GM19372 (cell line): ENCODE results near the gene IL6R.
"Not testable (repeated sequence)": the region's sequence is repeated elsewhere in the genome, so short reads cannot be mapped to it uniquely, and the experiment has no call there.

Experiments
- ATAC-seq: cut with Tn5 transposase; IDR thresholded peaks from one replicate; pipeline ENCODE4 v1.9.1; 2021; ENCODE audit warnings: mild to moderate bottlenecking, low read depth, moderate library complexity; ENCODE audit not compliant: unreplicated experiment

Gene IL6R

GRCh38 chr1:154478639-154479038 is 73.5 kb downstream of the IL6R start:
- ATAC-seq, result no peak

- ATAC-seq, result no peak
These were observed 74.8 kb downstream of the IL6R start for GRCh38 chr1:154479764-154480421.

DNA sequence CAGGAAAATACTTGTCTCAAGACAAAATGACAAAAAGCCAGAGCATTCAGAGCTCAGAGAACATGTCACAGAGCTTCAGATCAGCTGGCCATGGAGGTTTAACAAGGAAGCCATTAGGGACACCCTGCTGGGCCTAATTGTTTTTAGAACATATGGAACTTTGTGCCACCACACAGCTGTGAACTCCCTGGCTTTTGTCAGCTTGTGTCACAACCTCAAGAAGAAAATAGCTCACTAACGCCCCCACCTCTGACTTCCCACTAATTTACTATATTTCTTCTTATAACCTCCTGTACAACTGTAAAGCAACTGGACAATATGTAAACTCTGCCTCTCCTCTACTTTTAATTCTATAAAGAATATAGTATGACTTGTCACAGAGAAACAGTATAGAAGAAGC is 75.9 kb downstream of the IL6R start:
- ATAC-seq, result no peak

DNA sequence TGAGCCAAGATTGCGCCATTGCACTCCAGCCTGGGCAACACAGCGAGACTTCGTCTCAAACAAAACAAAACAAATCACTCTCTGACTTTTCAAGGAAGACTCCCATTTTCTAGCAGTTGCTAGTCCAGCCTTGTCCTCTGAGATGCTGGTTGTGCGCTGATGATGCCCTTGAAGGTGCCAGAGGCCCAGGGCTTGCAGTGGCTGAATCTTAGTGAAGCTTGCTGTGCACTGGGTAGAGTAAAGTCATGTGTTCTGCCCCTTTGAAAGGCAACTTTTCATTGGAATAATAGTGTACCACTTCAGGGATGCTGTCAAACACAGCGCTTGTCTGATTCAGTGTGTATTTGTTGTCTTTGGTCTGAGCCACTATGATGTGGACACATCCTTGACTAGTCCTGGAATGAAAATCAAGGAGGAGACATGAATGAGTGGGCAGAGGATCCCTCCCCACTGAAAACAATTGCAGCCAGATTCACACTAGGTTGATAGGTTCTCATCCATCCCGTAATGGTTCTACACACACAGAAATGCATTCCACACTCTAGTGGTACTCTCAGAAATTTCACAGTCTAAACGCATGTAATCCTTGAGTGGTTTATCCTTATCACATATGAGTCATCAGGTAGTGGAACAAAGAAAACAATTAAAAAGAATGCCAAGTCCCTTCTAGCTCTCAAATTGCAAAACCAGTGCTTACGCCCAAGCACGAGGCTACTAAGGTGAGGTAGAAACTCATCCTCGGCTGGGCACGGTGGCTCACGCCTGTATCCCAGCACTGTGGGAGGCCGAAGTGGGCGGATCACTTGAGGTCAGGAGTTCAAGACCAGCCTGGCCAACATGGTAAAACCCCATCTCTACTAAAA is 79.0 kb downstream of the IL6R start:
- ATAC-seq, result no peak

DNA sequence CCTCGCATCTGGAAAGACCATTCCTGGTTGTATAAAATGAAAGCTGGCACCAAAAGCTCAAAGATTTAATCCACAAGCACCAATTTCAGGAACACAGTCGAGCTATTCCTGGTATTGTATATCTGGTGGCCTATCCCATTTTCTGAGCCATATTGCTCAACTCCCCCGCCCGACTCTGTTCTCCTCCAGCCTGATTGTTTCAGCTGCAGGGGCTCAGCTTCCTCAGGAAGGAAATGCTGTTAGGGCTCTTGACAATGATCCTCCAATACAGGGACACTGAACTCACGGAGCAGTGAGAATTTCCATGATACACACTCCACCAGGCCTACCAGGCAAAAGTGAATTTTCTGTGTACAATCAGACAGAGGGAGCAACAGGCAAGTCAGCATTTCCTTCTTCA is 80.0 kb downstream of the IL6R start:
- no peak for ATAC-seq

- ATAC-seq, result no peak
These were observed 80.9 kb downstream of the IL6R start for GRCh38 chr1:154485910-154486496.

GRCh38 chr1:154486756-154487155 is 81.6 kb downstream of the IL6R start:
- ATAC-seq, result not testable (repeated sequence)

GRCh38 chr1:154488922-154489321 is 83.8 kb downstream of the IL6R start:
- ATAC-seq, result no peak

DNA sequence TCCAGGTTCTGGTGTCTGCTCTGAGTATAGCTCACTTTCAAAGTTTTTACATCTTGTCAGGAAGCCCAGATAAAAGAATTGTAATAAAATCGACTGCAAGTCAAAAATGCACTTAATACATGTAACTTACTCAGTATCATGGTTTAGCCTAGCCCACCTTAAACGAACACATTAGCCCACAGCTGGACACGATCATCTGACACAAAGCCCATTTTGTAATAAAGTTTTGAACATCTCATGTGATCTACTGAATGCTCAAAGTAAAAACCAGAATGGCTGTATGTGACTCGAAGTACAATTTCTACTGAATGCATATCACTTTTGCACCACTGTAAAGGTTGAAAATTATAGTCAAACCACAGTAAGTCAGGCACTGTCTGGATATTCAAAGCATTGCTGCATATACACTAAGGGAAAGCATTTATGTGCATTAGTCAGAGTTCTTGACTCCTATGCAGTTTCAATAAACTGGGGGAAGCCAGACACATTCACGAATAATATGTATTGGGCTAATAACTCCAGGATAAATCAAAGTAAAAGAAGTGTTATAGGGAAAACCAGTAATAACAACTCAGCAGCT is 84.6 kb downstream of the IL6R start:
- ATAC-seq, result no peak

- no peak for ATAC-seq
These were observed 85.2 kb downstream of the IL6R start for GRCh38 chr1:154490317-154490716.

- no peak for ATAC-seq
These were observed 87.0 kb downstream of the IL6R start for GRCh38 chr1:154492115-154492514.

- no peak for ATAC-seq
These were observed 88.1 kb downstream of the IL6R start for GRCh38 chr1:154493276-154493675.

DNA sequence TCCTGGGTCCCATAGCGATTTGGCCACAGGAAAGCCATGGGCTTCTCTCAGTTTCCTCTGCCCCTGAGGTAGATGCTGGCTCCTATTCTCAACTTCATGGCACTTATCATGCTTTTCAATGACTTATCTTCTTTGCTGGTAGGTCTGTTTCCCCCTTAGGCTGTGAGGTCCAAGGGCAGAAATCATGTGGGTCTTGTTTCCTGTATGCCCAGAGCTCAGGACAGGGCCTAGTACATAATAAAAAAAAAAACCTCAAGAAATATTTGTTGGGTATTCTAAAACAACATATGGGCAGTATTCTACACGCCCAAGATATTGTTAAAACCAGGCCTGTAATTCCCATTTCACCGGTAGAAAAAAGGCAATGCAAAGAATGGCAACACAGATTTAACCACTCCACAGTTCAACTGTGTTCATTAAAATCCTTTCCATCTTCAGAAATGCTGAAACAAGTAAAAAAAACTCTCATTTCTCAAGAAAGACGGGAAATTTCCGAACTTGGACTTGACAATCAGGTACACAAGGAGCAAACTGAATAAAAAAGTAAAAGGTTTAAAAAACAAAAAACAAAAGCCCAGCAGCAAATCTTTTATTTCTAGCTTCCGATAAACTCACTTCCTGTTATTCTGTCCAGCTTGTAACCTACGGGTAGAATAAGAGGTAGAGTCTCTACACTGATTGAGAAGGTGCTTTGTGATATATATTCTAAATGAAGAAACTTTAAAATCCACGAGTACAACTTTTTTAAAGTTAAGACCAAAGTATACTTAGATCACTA is 90.5 kb downstream of the IL6R start:
- no peak for ATAC-seq

DNA sequence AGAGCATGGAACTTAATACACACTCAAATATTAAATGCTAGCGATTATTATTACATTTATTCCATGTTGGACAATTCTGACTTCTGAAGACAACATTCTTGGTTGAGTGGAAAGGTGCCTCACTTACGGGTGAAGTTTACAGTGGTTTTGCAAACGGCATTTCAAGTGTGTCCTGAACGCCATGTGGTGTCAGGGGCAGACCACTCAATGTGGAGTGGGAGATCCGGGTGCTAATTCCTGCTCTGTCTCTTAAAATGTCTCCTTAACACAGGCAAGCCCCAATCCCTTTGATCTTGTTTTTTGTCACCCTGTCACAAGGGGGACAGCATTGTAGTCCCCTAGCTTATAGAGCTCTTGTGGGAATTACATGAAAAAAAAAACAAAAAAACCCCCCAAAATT is 91.2 kb downstream of the IL6R start:
- no peak for ATAC-seq

GRCh38 chr1:154497026-154497806 is 92.1 kb downstream of the IL6R start:
- no peak for ATAC-seq

- no peak for ATAC-seq
These were observed 94.3 kb downstream of the IL6R start for GRCh38 chr1:154499446-154499845.

- no peak for ATAC-seq
These were observed 95.4 kb downstream of the IL6R start for GRCh38 chr1:154500533-154500932.

DNA sequence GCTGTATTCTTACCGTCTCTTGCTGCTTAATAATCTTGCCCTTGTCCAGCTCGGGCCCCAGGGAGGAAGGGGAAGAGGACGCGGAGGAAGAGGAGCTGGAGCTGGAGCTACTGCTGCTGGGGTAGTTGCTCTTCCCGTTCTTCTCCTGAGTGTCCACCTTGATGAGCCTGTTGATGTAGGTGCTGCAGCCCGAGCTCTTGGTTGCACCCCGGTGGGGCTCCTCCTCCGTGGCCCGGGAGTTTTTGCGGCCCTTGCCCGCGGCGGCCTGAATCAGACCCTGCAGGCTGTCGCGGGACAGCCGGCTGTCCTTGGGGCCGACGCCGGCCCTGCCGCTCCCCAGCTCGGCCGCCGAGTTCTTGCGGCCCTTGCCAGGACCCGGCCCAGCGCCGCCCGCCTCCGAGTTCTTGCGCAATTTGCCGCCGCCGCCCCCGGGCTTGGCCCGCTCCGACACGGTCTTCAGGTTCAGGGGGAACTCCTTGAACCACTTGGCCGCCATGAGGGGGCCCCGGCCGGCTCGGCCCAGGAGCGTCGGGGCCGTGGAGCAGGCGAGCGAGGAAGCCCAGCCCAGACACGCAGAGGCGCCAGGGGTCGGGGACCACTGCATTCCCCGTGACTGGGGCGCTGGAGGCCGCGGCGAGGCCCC is 96.4 kb downstream of the IL6R start:
- ATAC-seq, result no peak

DNA sequence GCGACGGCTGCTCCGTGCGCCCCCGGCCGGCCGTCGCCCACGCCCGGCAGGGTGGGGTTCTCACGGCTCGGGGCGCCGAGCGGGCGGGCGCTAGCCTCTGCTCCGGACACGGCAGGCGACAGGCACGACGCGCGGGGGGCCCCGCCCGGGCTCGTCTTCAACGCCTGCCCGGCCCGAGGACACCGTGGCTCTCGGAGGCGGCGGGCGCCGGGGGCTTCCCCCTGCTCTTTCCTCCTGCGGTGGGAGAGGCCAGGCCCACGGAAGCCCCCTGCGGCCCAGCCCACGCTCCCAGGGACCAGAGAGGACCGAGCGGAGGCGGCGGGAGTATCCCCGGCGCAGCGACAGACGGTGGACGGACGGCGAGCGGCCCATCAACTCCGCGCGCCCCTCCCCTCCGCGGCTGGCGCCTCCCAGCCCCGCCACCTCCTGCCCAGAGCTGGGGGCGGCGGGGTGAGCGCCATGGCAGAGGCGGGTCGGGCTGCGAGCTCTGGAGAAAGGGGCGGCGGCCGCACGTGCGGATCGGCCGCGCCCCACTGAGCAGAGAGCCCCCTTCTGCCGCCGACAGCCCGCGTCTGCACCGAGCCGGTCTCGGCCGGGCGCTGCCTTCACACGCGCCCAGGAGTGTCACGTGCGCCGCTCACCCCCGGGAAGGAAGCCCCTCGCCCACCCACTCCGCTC is 97.1 kb downstream of the IL6R start, which contains the start of the genes SHE and TDRD10:
TSS of gene SHE (minus strand) at position 347 of the 678 bp plus-strand sequence. CDS start 386 bp downstream, outside the sequence.
TSS of gene TDRD10 (plus strand) at position 154 of the 678 bp plus-strand sequence. CDS start 4,685 bp downstream, outside the sequence.
- ATAC-seq, result no peak
